BJ (cell line): Measurements from ENCODE around the gene TMPRSS11B. TPM values are rescaled to one million over a fixed set of nuclear protein-coding genes. Genes with fewer than 3 reads are reported as not detected.

Experiments
- CTCF ChIA-PET: fragments of 350-600 bp; formaldehyde crosslinking; extraction: SDS; loops from one replicate; lab custom pipeline; 2021; ENCODE audit warnings: antibody characterized with exemption, inconsistent platforms; lab: Yijun Ruan, JAX
- POLR2A ChIA-PET: fragments of 300-600 bp; sonication (Branson Sonifier 250); formaldehyde crosslinking; extraction: SDS; loops from one replicate; lab custom pipeline; 2021; ENCODE audit warnings: antibody characterized with exemption; lab: Charles Lee
- DNase-seq: peaks from one replicate; pipeline ENCODE4 v3.0.0-alpha.2; 2011; ENCODE audit warnings: low read depth
- H3K27me3 ChIP-seq: 2 replicates; pipeline ENCODE4 v1.6.0; 2011; ENCODE audit warnings: low read length; ENCODE audit not compliant: control insufficient read depth, insufficient read depth
- H3K36me3 ChIP-seq: 2 replicates; pipeline ENCODE4 v1.5.1; 2011; ENCODE audit warnings: low read length; ENCODE audit not compliant: control insufficient read depth, insufficient read depth
- H3K4me3 ChIP-seq: 2 replicates; pipeline ENCODE4 v1.5.1; 2011; ENCODE audit warnings: low read depth, mild to moderate bottlenecking, control low read depth, low read length
- CTCF ChIP-seq: IDR thresholded peaks from 2 replicates; pipeline ENCODE4 v1.5.1; 2011; ENCODE audit warnings: low read depth, mild to moderate bottlenecking, control low read depth, inconsistent platforms, low read length, moderate library complexity; ENCODE audit not compliant: insufficient read depth
- polyA plus RNA-seq: library from polyadenylated mRNA; depleted of rRNA; stranded (reverse); fragments of >200 nt; gene quantifications from 2 replicates; pipeline ENCODE4 v1.2.3, GENCODE V29; 2011

Gene TMPRSS11B
- polyA plus RNA-seq, 1 experiment = not detected

- no peak for TF ChIP-seq CTCF
- POLR2A ChIA-PET = no interaction called here
- Histone ChIP-seq H3K36me3 (no peaks in the 10 kb centered on the region), H3K27me3 (no peaks in the 10 kb centered on the region; the same call in 1 of the 2 replicates), H3K4me3 (no peak overlapping the region)
- DNase-seq = no peak
- CTCF ChIA-PET = interaction anchor here (1.2 to 1.6 kb wide), 2 partner anchors 10 to 14 kb away, joined by 3 to 4 read pairs; no protein-coding TSS in a partner anchor
Observed at GRCh38 chr4:68257719-68258118, 12.2 kb upstream of the TMPRSS11B start.

- no peak for DNase-seq
- ChIA-PET POLR2A (no interaction called here), CTCF (no interaction called here)
- no peak overlapping the region for H3K4me3 ChIP-seq
- H3K27me3 ChIP-seq = no peaks in the 10 kb centered on the region; the same call in 1 of the 2 replicates
- no peaks in the 10 kb centered on the region for H3K36me3 ChIP-seq
- TF ChIP-seq CTCF = no peak
Observed at GRCh38 chr4:68256284-68256683, 10.8 kb upstream of the TMPRSS11B start.

GRCh38 chr4:68250151-68250930 lies 4.8 kb upstream of the TMPRSS11B start:
- ChIA-PET CTCF (interaction anchor here (0.6 kb wide), 1 partner anchor 496 kb away, joined by 3 read pairs; the partner anchor contains the start of gene GNRHR), POLR2A (no interaction called here)
- TF ChIP-seq CTCF = no peak
- H3K4me3 ChIP-seq = no peak overlapping the region
- H3K27me3 ChIP-seq = no peaks in the 10 kb centered on the region
- H3K36me3 ChIP-seq = no peaks in the 10 kb centered on the region
- DNase-seq = no peak

- H3K36me3 ChIP-seq = no peaks in the 10 kb centered on the region
- DNase-seq = no peak
- H3K4me3 ChIP-seq = no peak overlapping the region
- ChIA-PET POLR2A (interaction anchor here (0.6 kb wide), 1 partner anchor 39 kb away, joined by 3 read pairs; no protein-coding TSS in a partner anchor), CTCF (interaction anchor here (0.6 kb wide), 1 partner anchor 495 kb away, joined by 3 read pairs; the partner anchor contains the start of gene GNRHR)
- H3K27me3 ChIP-seq = no peaks in the 10 kb centered on the region
- no peak for TF ChIP-seq CTCF
Observed at GRCh38 chr4:68249434-68249833, 3.9 kb upstream of the TMPRSS11B start.

GRCh38 chr4:68240620-68241019 lies 4.9 kb downstream of the TMPRSS11B start:
- Histone ChIP-seq H3K4me3 (no peak overlapping the region), H3K36me3 (no peaks in the 10 kb centered on the region), H3K27me3 (no peaks in the 10 kb centered on the region)
- ChIA-PET POLR2A (no interaction called here), CTCF (interaction anchor here (1.2 kb wide), 1 partner anchor 17 kb away, joined by 3 read pairs; no protein-coding TSS in a partner anchor)
- DNase-seq = no peak
- no peak for TF ChIP-seq CTCF
